GM18502 (cell line): ENCODE data around the gene RNH1.
"Not testable (repeated sequence)": the region's sequence is repeated elsewhere in the genome, so short reads cannot be mapped to it uniquely, and the experiment has no call there.

Experiments
- ATAC-seq: cut with Tn5 transposase; IDR thresholded peaks from one replicate; pipeline ENCODE4 v1.9.1; 2021; ENCODE audit warnings: mild to moderate bottlenecking; ENCODE audit not compliant: unreplicated experiment, poor library complexity

The RNH1 gene

GRCh38 chr11:486189-486588 is 20.9 kb downstream of the RNH1 start:
- ATAC-seq, result no peak

GRCh38 chr11:484616-485015 is 22.4 kb downstream of the RNH1 start:
- no peak for ATAC-seq

GRCh38 chr11:479311-479710 is 27.7 kb downstream of the RNH1 start:
- ATAC-seq, result no peak

GRCh38 chr11:477052-477715 is 29.9 kb downstream of the RNH1 start:
- ATAC-seq, result no peak

GRCh38 chr11:476416-476815 is 30.6 kb downstream of the RNH1 start:
- no peak for ATAC-seq

- no peak for ATAC-seq
Measured at GRCh38 chr11:475941-476340, 31.1 kb downstream of the RNH1 start.

GRCh38 chr11:474914-475506 is 32.0 kb downstream of the RNH1 start:
- ATAC-seq, result no peak

GRCh38 chr11:473962-474785 is 32.9 kb downstream of the RNH1 start:
- ATAC-seq, result no peak

- no peak for ATAC-seq
Measured at GRCh38 chr11:473415-473814, 33.6 kb downstream of the RNH1 start.

GRCh38 chr11:472816-473215 is 34.2 kb downstream of the RNH1 start:
- no peak for ATAC-seq

- ATAC-seq, result no peak
Measured at GRCh38 chr11:472272-472671, 34.8 kb downstream of the RNH1 start.

- ATAC-seq, result no peak
Measured at GRCh38 chr11:471468-472145, 35.4 kb downstream of the RNH1 start.

- no peak for ATAC-seq
Measured at GRCh38 chr11:469684-470560, 37.1 kb downstream of the RNH1 start.

GRCh38 chr11:469026-469683 is 37.9 kb downstream of the RNH1 start:
- ATAC-seq, result not testable (repeated sequence)

GRCh38 chr11:468493-468892 is 38.5 kb downstream of the RNH1 start:
- ATAC-seq, result no peak

GRCh38 chr11:468036-468435 is 39.0 kb downstream of the RNH1 start:
- ATAC-seq, result no peak

- ATAC-seq, result no peak
Measured at GRCh38 chr11:465896-466530, 41.0 kb downstream of the RNH1 start.

- ATAC-seq, result no peak
Measured at GRCh38 chr11:464316-464715, 42.7 kb downstream of the RNH1 start.
